SIG-M5 treated with dmso at 0.1 percent for 504 hours (cell line): ENCODE results near the gene XK.
A peak's percentile ranks its signal among the peaks of the same experiment; 100 is the strongest.
"Not testable (repeated sequence)": the region's sequence is repeated elsewhere in the genome, so short reads cannot be mapped to it uniquely, and the experiment has no call there.

ENCODE experiments used
- DNase-seq: peaks from one replicate; lab custom pipeline; 2025; ENCODE audit not compliant: unreplicated experiment; lab: John Stamatoyannopoulos, UW

XK gene, protein sequence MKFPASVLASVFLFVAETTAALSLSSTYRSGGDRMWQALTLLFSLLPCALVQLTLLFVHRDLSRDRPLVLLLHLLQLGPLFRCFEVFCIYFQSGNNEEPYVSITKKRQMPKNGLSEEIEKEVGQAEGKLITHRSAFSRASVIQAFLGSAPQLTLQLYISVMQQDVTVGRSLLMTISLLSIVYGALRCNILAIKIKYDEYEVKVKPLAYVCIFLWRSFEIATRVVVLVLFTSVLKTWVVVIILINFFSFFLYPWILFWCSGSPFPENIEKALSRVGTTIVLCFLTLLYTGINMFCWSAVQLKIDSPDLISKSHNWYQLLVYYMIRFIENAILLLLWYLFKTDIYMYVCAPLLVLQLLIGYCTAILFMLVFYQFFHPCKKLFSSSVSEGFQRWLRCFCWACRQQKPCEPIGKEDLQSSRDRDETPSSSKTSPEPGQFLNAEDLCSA

DNA sequence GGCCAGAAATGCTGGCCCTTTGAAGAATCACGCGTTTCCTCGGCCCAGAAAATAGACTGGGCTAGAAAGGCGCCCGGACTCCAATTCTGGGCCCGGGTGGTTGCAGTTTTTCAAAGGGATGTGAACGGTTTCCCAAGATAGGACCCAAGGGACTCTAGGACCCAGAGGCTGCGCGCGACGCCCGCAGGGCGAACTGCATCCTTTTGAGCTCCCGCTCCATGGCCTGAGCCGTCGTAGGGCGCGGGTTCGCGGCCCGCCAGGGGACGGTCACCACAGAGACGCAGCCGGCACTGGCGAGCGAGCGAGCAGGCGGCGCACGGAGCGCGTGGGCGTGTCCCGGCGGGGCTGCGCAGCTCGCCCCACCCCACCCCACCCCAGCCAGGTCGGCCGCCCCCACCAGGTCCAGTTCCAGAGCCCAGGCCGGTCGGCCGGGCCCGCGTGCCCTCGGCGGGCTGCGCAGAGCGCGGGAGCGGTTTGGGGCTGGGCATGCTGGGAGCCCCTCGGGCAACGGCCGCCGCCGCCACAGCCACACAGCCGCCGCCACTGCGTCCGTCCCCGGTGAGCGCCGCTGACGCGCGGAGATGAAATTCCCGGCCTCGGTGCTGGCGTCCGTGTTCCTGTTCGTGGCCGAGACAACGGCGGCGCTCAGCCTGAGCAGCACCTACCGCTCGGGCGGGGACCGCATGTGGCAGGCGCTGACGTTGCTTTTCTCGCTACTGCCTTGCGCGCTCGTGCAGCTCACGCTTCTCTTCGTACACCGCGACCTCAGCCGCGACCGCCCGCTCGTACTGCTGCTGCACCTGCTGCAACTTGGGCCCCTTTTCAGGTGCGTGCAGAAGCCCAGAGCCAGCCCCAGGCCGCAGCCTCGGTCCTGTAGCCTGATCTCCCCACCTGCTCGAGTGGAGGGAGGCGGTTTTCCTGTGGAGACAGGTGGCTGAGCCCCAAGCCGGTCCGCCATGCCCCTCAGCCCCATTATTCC lies at the start of gene XK:
Gene XK, plus strand, starts transcription at position 411 of the 979 bp plus-strand sequence. Its CDS starts 171 bp downstream, at position 582.
- DNase-seq = peak; percentile 4

DNA sequence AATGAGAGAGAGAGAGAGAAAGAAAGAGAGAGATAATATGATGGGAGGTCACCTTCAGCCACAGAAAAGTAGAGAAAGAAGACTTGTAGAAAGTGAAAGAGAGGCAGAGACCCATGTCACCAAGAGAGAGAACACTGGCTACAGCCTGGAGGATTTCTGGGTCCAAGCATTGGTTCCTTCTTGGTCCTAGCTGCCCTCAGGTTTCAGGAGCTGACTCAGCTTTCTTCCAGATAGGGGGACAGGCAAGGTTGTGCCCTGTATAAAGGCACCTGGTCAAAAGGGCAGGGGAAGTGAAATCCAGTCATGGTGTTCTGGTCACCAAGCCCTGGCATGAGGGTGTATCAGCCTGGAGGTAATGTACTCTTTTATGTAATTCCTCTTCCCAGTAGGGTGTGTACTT lies 47.5 kb upstream of the XK start:
- no peak for DNase-seq

GRCh38 chrX:37640142-37640541 lies 45.4 kb upstream of the XK start:
- DNase-seq = peak; percentile 13

- no peak for DNase-seq
These were observed 43.7 kb upstream of the XK start for GRCh38 chrX:37641859-37642258.

DNA sequence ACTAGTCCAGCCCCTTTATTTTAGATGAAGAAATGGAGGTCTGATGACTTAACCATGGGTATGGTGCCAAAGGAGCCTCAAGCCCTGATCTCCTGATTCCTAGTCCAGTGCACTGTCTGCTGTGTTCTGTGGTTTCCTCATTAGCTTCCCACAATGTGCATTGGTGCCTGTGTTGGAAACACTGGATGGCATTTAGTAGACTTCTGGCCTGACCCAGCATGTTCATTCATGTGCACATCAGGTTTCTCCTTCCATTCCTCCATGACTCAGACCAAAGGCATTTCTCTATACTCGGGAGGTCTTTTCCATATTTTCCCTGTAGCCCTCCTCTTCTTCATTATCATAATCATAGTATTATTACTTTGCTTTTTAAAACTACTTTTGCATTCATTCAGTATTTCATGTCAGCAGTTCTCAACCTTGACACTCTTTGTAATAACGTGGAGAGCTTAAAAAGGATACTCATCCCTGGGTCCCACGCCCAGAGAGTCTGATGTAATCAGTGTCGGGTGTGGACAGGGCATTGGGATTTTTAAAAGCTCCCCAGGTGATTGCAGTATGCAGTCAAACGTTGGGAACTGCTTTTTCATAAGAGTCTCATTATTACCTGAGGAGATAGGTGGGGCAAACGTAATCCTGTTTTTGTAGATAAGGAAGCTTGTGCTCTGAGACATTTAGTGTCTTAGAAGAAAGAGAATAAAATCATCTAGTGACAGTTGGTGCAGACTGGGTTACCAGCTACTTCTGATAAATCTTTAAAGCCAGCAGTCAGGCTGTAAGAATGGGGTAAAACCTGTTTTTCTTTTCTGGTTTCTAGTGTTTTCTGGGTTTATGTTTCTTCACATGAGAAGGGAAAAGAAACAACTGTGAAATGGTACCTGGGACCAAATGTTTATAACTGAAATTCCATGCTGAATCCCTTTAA lies 40.9 kb upstream of the XK start:
- DNase-seq = no peak

GRCh38 chrX:37646254-37646653 lies 39.3 kb upstream of the XK start:
- peak; percentile 1 for DNase-seq

- DNase-seq = not testable (repeated sequence)
These were observed 34.7 kb upstream of the XK start for GRCh38 chrX:37650879-37651278.

- no peak for DNase-seq
These were observed 33.6 kb upstream of the XK start for GRCh38 chrX:37651921-37652452.

- no peak for DNase-seq
These were observed 32.9 kb upstream of the XK start for GRCh38 chrX:37652589-37653231.

DNA sequence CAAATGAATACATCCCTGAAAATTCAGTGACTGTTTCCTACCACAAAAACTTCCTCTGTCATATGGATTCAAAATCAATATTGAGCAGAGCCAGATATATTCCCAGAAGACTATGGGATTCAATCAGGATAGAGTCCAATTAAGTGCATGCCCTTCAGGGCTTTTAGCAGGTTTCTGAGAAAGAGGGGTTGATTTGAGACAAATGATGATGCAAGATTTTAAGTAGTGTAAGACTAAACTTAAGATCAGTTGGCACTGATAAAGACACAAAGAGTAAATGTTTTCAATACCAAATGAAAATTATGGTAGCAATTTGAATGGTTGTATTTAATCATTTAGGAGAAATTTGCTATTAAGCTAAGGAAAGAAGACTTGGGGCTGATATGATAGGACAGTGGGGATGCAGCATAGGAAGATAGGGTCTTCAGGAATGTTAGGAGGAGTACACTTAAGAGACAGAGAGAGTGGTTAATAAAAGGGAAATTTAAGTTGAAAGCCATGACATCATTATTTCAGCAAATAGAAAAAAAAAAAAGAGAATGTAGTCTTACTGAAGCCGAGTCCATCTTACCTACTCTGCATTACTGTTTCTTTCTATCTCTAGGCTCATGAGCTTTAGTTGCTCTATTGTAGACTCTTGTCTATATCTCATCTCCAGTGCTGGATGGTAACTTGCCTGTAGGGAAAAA lies 32.0 kb upstream of the XK start:
- DNase-seq = no peak

GRCh38 chrX:37658343-37659030 lies 27.1 kb upstream of the XK start:
- DNase-seq = no peak

- no peak for DNase-seq
These were observed 26.5 kb upstream of the XK start for GRCh38 chrX:37659047-37659446.

- DNase-seq = peak; percentile 19
These were observed 23.4 kb upstream of the XK start for GRCh38 chrX:37662181-37662580.

DNA sequence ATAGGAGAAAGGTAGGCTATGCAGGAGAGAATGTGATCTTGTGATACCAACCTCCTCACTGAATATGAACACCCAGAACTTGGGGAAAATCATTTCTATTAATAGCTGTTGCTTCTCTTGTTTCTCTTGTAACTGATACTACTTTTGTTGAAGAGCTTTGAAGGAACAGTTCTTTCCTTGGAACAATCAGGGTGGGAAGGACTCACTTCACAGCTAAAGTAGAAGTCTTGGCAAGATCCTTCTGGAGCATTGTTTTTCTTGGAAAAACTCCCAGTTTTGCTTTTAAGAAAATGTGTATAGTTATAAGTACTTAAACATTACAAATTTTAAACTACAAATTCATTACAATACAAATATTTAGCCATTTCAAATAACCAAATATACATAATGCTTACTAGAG lies 19.1 kb upstream of the XK start:
- DNase-seq = no peak

- DNase-seq = no peak
These were observed 18.4 kb upstream of the XK start for GRCh38 chrX:37667141-37667540.

DNA sequence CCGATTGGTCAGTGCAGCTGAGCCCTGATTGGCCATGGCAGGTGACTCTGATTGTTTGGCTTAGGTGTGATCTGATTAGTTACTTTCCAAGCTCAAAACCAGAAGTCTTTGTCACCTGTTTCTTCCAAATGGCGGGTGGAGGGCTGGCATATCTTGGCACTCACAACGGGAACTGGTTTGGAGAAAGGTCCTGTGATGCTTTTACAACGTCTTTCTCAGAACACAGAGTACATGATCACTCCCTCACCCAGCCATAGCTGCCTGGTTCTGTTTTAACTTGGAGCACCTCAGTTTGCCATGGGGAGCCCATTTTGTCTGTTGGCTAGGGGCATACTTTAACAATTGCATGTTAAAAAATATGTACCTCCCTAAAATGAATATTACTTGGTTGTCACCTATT lies 13.0 kb upstream of the XK start:
- no peak for DNase-seq

GRCh38 chrX:37676811-37677210 lies 8.8 kb upstream of the XK start:
- DNase-seq = no peak

DNA sequence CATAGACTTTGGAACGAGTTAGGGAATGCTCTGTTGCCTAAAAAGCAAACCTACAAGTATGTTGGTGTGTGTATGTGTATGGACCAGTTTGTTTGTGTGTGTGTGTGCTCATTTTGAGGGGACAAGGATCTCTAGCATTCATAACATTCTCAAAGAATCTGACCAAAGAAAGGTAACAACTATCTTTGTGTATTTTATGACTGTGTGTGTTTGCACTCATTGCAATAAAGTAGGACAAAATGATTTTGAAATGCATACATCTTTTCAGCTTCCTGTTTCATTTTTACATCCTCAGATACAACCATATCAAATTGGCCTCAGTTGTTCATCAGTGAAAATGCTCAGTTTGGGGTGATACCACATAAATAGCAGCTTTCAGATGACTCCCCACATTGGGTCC lies 8.3 kb upstream of the XK start:
- DNase-seq = no peak

- DNase-seq = no peak
These were observed 7.8 kb upstream of the XK start for GRCh38 chrX:37677765-37678164.
